Measurements from ENCODE around the gene TMEM115. TPM values are rescaled to one million over a fixed set of nuclear protein-coding genes. Genes with fewer than 3 reads are reported as not detected.
A peak's percentile ranks its signal among the peaks of the same experiment; 100 is the strongest.

Gene TMEM115
- total and polyA plus RNA-seq, 2 donors (not counting 3 experiments of a cell fraction or from before 2014, with no cell fraction given) = 44.7 to 65.5 TPM

DNA sequence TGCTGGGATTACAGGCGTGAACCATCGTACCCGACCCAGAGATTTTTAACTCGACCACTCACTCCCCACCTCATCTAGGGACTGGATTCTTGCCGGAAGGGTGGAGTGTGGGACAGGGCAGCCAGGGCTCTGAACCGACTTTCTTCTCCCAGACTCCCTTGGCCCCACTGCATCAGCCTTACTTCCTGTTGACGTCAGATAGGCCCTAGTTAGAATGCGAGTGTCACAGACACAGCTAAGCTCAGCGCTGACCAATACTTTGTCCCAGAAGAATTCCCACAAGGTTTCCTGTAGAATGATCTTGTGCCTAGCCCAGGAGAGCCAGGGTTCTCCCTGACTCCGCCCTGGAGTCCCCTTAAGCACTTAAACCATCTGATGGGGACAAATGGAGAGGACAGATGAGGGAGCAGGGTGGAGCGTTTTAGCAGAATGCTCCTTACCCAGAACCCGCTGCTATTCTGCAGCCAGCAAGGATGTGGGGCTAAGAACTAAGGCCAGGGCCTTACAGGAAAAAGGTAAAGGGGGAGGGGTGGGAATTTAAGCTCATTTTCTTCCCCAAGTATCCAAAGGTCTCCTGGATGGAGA lies 25.5 kb downstream of the TMEM115 start:
- DNase-seq (ENCODE audit: low read depth, low spot score) (peak; percentile 86), FAIRE-seq (peak; percentile 93)
- no peaks in the 10 kb centered on the region for H3K27me3 ChIP-seq (ENCODE audit: control insufficient read depth in 2 of 2, insufficient read depth in 2 of 2, low read length in 2 of 2)
- dilution Hi-C loops (cut with MboI; ENCODE audit: extremely low pct_ligation_motif_present, low sequenced_read_pairs) = no loop called here
- ChIA-PET CTCF (interaction anchor here (1.3 to 5.0 kb wide), 2 partner anchors 10 to 14 kb away, joined by 4 to 66 read pairs; partner anchors contain the start of gene HYAL2), POLR2A (interaction anchor here (1.2 to 6.1 kb wide), 2 partner anchors 12 to 70 kb away, joined by 3 to 38 read pairs; partner anchors contain the start of gene HYAL2)
- no peak overlapping the region for H2AFZ ChIP-seq (ENCODE audit: low read depth, low read length)
- H3K27ac ChIP-seq (ENCODE audit: insufficient read depth, low read depth, low read length) = peak overlapping the region; percentile 95
- H3K9me3 ChIP-seq (replicated peaks; ENCODE audit: control insufficient read depth, insufficient read depth, low read length) = no peaks in the 10 kb centered on the region
- H3K9ac ChIP-seq (replicated peaks; ENCODE audit: extremely low read depth, insufficient read depth, low read length) = peak overlapping the region; percentile 78
- peaks cover 20 to 29% of the 10 kb centered on the region in 2 experiments for H3K36me3 ChIP-seq (ENCODE audit: control insufficient read depth in 2 of 2, extremely low read depth in 1 of 2, insufficient read depth in 2 of 2, low read length in 2 of 2)
- intact Hi-C loops (cut with micrococcal nuclease) = loop anchor here (1.0 kb wide), 1 partner anchor 11 kb away; no protein-coding TSS in a partner anchor
- H3K4me1 ChIP-seq (ENCODE audit: control insufficient read depth, extremely low read depth, insufficient read depth, low read length) = peaks cover 36% of the 10 kb centered on the region
- TF ChIP-seq POLR2A (IDR thresholded peaks at IDR 0.05; ENCODE audit: low read depth, low read length) = no peak
- peak; percentile 22 for TF ChIP-seq JUN (IDR thresholded peaks at IDR 0.05; ENCODE audit: borderline replicate concordance, insufficient read depth, insufficient read length, low read depth)
- peak; percentile 21 for TF ChIP-seq POLR2AphosphoS5 (IDR thresholded peaks at IDR 0.05; ENCODE audit: insufficient read depth, low read depth, low read length)
- H3K79me2 ChIP-seq (ENCODE audit: control insufficient read depth, insufficient read depth, low read length) = peaks cover 60% of the 10 kb centered on the region
- no peaks in the 10 kb centered on the region for H4K20me1 ChIP-seq (replicated peaks; ENCODE audit: control insufficient read depth, extremely low read depth, insufficient read depth, low read length)
- H3K4me3 ChIP-seq (replicated peaks in 1 of 3; ENCODE audit: insufficient read depth in 1 of 3, low read depth in 1 of 3, low read length in 3 of 3) = peak overlapping the region in 1 of 3 experiments; percentile 24
- BruUV-seq (replicated peaks) = TSS peak; percentile 13
- no peaks in the 10 kb centered on the region for H3K9me1 ChIP-seq (replicated peaks; ENCODE audit: control insufficient read depth, extremely low read depth, insufficient read depth, low read length)
- peak overlapping the region; percentile 93 for H3K4me2 ChIP-seq (ENCODE audit: insufficient read depth, low read length)

DNA sequence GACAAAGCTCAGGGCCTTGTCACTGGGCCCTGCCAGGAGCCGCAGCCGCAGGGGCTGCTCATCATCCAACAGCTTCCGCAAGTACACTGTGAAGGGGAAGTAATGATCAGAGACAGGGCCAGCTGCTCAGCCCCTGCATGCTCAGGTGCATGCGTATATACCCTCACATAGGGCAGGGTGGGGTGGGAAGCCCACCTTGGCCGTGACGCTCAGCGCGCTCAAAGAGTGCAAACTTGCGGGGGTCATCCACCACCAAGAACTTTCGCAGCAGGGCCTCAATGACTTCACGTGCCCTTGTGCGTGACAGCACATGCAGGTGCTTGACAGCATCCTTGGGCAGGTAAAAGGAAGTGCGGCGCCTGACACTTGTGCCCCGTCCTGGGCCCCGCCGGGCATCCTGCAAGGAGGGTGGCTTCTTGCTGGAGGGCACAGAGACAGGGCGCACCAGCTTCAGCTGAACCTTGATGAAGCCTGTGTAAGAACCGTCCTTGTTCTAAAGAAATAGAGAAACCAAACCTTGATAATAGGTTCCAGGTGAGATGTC lies 27.9 kb downstream of the TMEM115 start:
- Histone ChIP-seq H3K36me3 (ENCODE audit: control insufficient read depth in 2 of 2, extremely low read depth in 1 of 2, insufficient read depth in 2 of 2, low read length in 2 of 2) (peaks cover 20 to 29% of the 10 kb centered on the region in 2 experiments), H3K27ac (ENCODE audit: insufficient read depth, low read depth, low read length) (no peak overlapping the region), H3K4me2 (ENCODE audit: insufficient read depth, low read length) (no peak overlapping the region), H3K4me1 (ENCODE audit: control insufficient read depth, extremely low read depth, insufficient read depth, low read length) (peaks cover 41% of the 10 kb centered on the region), H2AFZ (ENCODE audit: low read depth, low read length) (no peak overlapping the region), H3K9me3 (replicated peaks; ENCODE audit: control insufficient read depth, insufficient read depth, low read length) (no peaks in the 10 kb centered on the region), H3K4me3 (replicated peaks in 1 of 3; ENCODE audit: insufficient read depth in 1 of 3, low read depth in 1 of 3, low read length in 3 of 3) (no peak overlapping the region), H3K9ac (replicated peaks; ENCODE audit: extremely low read depth, insufficient read depth, low read length) (no peak overlapping the region), H3K27me3 (ENCODE audit: control insufficient read depth in 2 of 2, insufficient read depth in 2 of 2, low read length in 2 of 2) (no peaks in the 10 kb centered on the region), H3K79me2 (ENCODE audit: control insufficient read depth, insufficient read depth, low read length) (peaks cover 66% of the 10 kb centered on the region), H3K9me1 (replicated peaks; ENCODE audit: control insufficient read depth, extremely low read depth, insufficient read depth, low read length) (no peaks in the 10 kb centered on the region), H4K20me1 (replicated peaks; ENCODE audit: control insufficient read depth, extremely low read depth, insufficient read depth, low read length) (no peaks in the 10 kb centered on the region)
- DNase-seq (ENCODE audit: low read depth, low spot score) = no peak
- ChIA-PET POLR2A (no interaction called here), CTCF (no interaction called here)
- FAIRE-seq = no peak
- intact Hi-C loops (cut with micrococcal nuclease) (no loop called here), dilution Hi-C loops (cut with MboI; ENCODE audit: extremely low pct_ligation_motif_present, low sequenced_read_pairs) (no loop called here)
- BruUV-seq (replicated peaks) = no TSS peak
- TF ChIP-seq, protein P1, sequence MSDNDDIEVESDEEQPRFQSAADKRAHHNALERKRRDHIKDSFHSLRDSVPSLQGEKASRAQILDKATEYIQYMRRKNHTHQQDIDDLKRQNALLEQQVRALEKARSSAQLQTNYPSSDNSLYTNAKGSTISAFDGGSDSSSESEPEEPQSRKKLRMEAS (IDR thresholded peaks at IDR 0.05; ENCODE audit: insufficient read depth, insufficient read length) = no peak
- no peak for TF ChIP-seq EZH2 (IDR thresholded peaks at IDR 0.05; ENCODE audit: borderline replicate concordance, low read depth, low read length, severe bottlenecking)
- no peak for TF ChIP-seq FOS (IDR thresholded peaks at IDR 0.05; ENCODE audit: borderline replicate concordance, insufficient read depth, low read length)
- no peak for TF ChIP-seq JUN (IDR thresholded peaks at IDR 0.05; ENCODE audit: borderline replicate concordance, insufficient read depth, insufficient read length, low read depth)
